Left ventricle myocardium inferior (tissue), 1 donor: ENCODE data around the gene DET1. TPM values are rescaled to one million over a fixed set of nuclear protein-coding genes. Genes with fewer than 3 reads are reported as not detected.
"Not testable (repeated sequence)": the region's sequence is repeated elsewhere in the genome, so short reads cannot be mapped to it uniquely, and the experiment has no call there.

ENCODE experiments used
- DNase-seq: peaks from one replicate; pipeline ENCODE4 v3.0.0-alpha.2; 2020
- H3K27ac ChIP-seq: fragments of 200-600 bp; replicated peaks from 2 replicates; pipeline ENCODE4 v1.8.0; 2021
- H3K27me3 ChIP-seq: fragments of 200-600 bp; 2 replicates; pipeline ENCODE4 v1.8.0; 2021; ENCODE audit warnings: low read depth
- H3K36me3 ChIP-seq: fragments of 200-600 bp; 2 replicates; pipeline ENCODE4 v1.8.0; 2021
- H3K4me1 ChIP-seq: fragments of 200-600 bp; 2 replicates; pipeline ENCODE4 v1.8.0; 2021
- H3K4me3 ChIP-seq: fragments of 200-600 bp; 2 replicates; pipeline ENCODE4 v1.8.0; 2021; ENCODE audit warnings: mild to moderate bottlenecking, moderate library complexity
- H3K9me3 ChIP-seq: fragments of 200-600 bp; replicated peaks from 2 replicates; pipeline ENCODE4 v1.8.0; 2021
- intact Hi-C: fragments of 100-400 bp; cut with micrococcal nuclease; formaldehyde crosslinking; loops from one replicate; pipeline ENCODE4 v1.11.0; 2022
- total RNA-seq: library from RNA; stranded (reverse); fragmentation: NEBNext Ultra II Directional; extraction: Animal tissue kit (Norgen Biotek cat#: 25700); gene quantifications from one replicate; pipeline ENCODE4 v1.2.1, GENCODE V29; 2021
- TF ChIP-seq, protein P1 (sequence below): fragments of 200-600 bp; IDR thresholded peaks from 2 replicates; pipeline ENCODE4 v1.8.0; 2021; ENCODE audit warnings: antibody characterized with exemption, mild to moderate bottlenecking, borderline replicate concordance
- donor health status: DM: no; HTN: yes; CAD: no; lungs with severe emphysema.

DET1 gene
- total RNA-seq, 1 donor from 2014 or later = 5.5 TPM

DNA sequence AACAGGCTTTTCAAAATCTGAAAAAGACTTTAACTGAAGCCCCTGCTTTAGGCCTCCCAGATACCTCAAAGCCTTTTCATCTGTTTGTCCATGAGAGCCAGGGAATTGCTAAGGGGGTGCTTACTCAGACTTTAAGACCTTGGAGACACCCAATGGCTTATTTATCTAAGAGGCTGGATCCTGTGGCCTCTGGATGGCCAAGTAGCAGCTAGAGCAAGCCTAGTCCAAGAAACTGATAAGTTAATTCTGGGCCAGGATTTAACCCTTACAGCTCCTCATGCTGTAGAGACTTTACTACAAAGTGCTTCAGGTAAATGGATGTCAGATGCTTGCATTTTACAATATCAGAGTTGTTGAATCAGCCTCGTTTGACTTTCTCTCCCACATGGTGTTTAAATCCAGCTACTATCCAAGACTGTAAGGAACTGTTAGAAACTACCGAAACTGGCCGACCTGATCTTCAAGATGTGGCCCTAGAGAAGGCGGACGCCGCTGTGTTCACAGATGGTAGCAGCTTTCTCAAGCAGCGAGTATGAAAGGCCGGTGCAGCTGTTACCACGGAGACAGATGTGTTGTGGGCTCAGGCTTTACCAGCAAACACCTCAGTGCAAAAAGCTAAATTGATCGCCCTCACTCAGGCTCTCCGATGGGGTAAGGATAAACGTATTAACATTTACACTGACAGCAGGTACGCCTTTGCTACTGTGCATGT, 3.3 kb downstream of the DET1 start:
- TF ChIP-seq, protein P1, sequence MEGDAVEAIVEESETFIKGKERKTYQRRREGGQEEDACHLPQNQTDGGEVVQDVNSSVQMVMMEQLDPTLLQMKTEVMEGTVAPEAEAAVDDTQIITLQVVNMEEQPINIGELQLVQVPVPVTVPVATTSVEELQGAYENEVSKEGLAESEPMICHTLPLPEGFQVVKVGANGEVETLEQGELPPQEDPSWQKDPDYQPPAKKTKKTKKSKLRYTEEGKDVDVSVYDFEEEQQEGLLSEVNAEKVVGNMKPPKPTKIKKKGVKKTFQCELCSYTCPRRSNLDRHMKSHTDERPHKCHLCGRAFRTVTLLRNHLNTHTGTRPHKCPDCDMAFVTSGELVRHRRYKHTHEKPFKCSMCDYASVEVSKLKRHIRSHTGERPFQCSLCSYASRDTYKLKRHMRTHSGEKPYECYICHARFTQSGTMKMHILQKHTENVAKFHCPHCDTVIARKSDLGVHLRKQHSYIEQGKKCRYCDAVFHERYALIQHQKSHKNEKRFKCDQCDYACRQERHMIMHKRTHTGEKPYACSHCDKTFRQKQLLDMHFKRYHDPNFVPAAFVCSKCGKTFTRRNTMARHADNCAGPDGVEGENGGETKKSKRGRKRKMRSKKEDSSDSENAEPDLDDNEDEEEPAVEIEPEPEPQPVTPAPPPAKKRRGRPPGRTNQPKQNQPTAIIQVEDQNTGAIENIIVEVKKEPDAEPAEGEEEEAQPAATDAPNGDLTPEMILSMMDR = no peak
- DNase-seq = no peak
- H3K4me1 ChIP-seq = peaks cover 41% of the 10 kb centered on the region
- H3K9me3 ChIP-seq = no peaks in the 10 kb centered on the region
- intact Hi-C loops = no loop called here
- H3K4me3 ChIP-seq = peak overlapping the region; percentile 11
- no peaks in the 10 kb centered on the region for H3K27me3 ChIP-seq
- H3K27ac ChIP-seq = peak overlapping the region; percentile 88
- H3K36me3 ChIP-seq = no peaks in the 10 kb centered on the region

DNA sequence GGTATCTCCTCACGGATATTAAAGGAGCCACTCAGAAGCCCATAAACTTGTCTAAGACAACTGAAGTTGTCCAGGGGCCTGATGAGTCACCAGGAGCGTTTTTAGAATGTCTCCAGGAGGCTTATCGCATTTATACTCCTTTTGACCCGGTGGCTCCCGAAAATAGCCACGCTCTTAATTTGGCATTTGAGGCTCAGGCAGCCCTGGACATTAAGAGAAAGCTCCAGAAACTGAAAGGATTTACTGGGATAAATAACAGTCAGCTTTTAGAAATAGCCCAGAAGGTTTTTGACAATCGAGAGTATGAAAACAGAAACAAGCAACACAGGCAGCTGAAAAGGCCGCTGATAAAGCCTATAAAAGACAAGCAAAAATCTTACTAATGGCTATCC, 4.1 kb downstream of the DET1 start:
- Histone ChIP-seq H3K27me3 (no peaks in the 10 kb centered on the region), H3K4me3 (peak overlapping the region; percentile 11), H3K9me3 (no peaks in the 10 kb centered on the region), H3K36me3 (no peaks in the 10 kb centered on the region), H3K4me1 (peaks cover 46% of the 10 kb centered on the region), H3K27ac (peak overlapping the region; percentile 88)
- intact Hi-C loops = no loop called here
- DNase-seq = no peak
- TF ChIP-seq, protein P1 = no peak

DNA sequence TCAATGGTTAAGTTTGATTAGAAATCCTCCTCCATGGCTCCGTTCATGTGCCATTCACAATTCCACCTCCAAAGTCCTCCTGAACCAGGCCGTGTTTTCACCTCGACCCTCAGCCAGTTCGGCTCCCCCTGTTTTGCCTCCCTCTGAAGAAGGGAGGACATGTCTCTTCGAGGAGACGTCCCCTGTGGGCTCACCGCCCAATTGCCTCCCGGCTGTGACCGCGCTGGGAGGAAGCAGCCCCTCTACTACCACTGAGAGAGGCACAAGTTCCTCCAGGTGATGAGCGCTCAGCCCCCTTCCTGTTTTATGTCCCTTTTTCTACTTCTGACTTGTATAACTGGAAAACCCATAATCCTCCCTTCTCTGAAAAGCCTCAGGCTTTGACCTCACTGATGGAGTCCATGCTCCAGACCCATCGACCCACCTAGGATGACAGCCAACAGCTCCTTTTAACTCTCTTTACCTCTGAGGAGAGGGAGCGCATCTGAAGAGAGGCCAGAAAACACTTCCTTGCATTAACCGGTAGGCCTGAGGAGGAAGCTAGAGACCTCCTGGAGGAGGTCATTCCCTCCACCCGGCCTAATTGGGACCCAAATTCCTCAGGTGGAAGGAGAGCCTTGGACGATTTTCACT, 4.7 kb downstream of the DET1 start:
- no peak overlapping the region for H3K4me3 ChIP-seq
- peaks cover 51% of the 10 kb centered on the region for H3K4me1 ChIP-seq
- TF ChIP-seq, protein P1 = no peak
- H3K9me3 ChIP-seq = no peaks in the 10 kb centered on the region
- H3K27me3 ChIP-seq = no peaks in the 10 kb centered on the region
- H3K36me3 ChIP-seq = no peaks in the 10 kb centered on the region
- intact Hi-C loops = no loop called here
- DNase-seq = no peak
- peak overlapping the region; percentile 88 for H3K27ac ChIP-seq

DNA sequence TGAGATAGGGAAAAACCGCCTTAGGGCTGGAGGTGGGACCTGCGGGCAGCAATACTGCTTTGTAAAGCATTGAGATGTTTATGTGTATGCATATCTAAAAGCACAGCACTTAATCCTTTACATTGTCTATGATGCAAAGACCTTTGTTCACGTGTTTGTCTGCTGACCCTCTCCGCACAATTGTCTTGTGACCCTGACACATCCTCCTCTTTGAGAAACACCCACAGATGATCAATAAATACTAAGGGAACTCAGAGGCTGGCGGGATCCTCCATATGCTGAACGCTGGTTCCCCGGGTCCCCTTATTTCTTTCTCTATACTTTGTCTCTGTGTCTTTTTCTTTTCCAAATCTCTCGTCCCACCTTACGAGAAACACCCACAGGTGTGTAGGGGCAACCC, 5.4 kb downstream of the DET1 start:
- H3K27me3 ChIP-seq, intact Hi-C loops, H3K36me3 ChIP-seq, H3K4me3 ChIP-seq, H3K27ac ChIP-seq, DNase-seq, H3K9me3 ChIP-seq: not testable (repeated sequence)
- H3K4me1 ChIP-seq = peaks cover 55% of the 10 kb centered on the region

DNA sequence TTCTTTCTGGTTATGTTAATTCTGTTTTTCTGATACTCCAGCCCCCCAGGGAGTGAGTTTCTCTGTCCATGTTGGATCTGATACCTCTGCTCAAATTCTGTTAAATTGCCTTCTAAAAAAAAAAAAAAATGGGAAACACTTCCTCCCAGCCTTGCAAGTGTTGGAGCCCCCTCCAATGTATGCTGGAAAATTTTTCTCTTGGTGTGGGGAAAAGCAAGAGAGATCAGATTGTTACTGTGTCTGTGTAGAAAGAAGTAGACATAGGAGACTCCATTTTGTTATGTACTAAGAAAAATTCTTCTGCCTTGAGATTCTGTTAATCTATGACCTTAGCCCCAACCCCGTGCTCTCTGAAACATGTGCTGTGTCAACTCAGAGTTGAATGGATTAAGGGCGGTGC, 6.1 kb downstream of the DET1 start:
- Histone ChIP-seq H3K27ac (peak overlapping the region; percentile 41), H3K4me1 (peaks cover 52% of the 10 kb centered on the region)
- H3K4me3 ChIP-seq, H3K9me3 ChIP-seq, H3K27me3 ChIP-seq, DNase-seq, H3K36me3 ChIP-seq, intact Hi-C loops: not testable (repeated sequence)

DNA sequence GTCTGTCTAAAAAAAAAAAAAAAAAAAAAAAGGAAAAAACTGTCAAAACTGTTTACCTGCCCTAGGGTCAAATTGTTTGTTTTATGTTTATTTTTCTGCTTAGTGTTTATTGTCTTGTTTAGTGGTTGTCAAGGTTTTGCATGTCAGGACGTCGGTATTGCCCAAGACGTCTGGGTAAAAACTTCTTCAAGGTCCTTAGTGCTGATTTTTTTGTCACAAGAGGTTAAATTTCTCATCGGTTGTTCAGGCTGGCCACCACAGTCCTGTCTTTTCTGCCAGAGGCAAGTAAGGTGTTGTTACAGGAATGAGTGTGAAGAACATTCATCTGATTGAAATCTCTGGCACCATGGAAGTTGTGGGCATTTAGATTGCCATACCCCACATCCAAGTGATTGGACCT, 7.0 kb downstream of the DET1 start:
- Histone ChIP-seq H3K4me3 (no peak overlapping the region), H3K36me3 (no peaks in the 10 kb centered on the region), H3K27ac (peak overlapping the region; percentile 41), H3K4me1 (peaks cover 46% of the 10 kb centered on the region), H3K27me3 (no peaks in the 10 kb centered on the region), H3K9me3 (peaks cover 11% of the 10 kb centered on the region)
- intact Hi-C loops = no loop called here
- TF ChIP-seq, protein P1 = no peak
- DNase-seq = no peak
